Transverse colon (tissue), 4 donors: Measurements from ENCODE around the gene TOP1. TPM values are rescaled to one million over a fixed set of nuclear protein-coding genes. Genes with fewer than 3 reads are reported as not detected.

Experiments
- DNase-seq: peaks from one replicate; pipeline ENCODE4 v3.0.0-alpha.2; 2019
- H3K27ac ChIP-seq, 4 donors: fragments of 200-600 bp; sonication (generic); 2 replicates each; pipeline ENCODE4 v1.5.1; 2016 to 2018; ENCODE audit warnings: inconsistent platforms in 4 of 4
- H3K27me3 ChIP-seq: fragments of 200-600 bp; sonication (generic); 2 replicates; pipeline ENCODE4 v1.5.1; 2017; ENCODE audit warnings: inconsistent platforms
- H3K36me3 ChIP-seq, 4 donors: fragments of 200-600 bp; sonication (generic); 2 replicates each; pipeline ENCODE4 v1.5.1; 2017 to 2019; ENCODE audit warnings: inconsistent platforms in 4 of 4
- H3K4me1 ChIP-seq, 4 donors: fragments of 200-600 bp; sonication (generic); 2 replicates each; pipeline ENCODE4 v1.5.1; 2017 to 2020; ENCODE audit warnings: inconsistent platforms in 4 of 4
- H3K4me3 ChIP-seq, 4 donors: fragments of 200-600 bp; sonication (generic); 1 replicate in 1 of 4; 2 replicates in 3 of 4; pipeline versions ENCODE4 v1.5.1 to v1.6.1; 2017 to 2019; ENCODE audit warnings: inconsistent platforms in 4 of 4
- H3K9me3 ChIP-seq, 2 donors: fragments of 200-600 bp; sonication (generic); 2 replicates each; pipeline ENCODE4 v1.5.1; 2017 to 2019; ENCODE audit warnings: inconsistent platforms in 2 of 2
- CTCF ChIP-seq, 5 experiments: fragments of 200-600 bp in 3 of 5; fragments of 450-650 bp in 2 of 5; sonication (generic) in 3 of 5; IDR thresholded peaks; 1 replicate in 2 of 5; 2 replicates in 3 of 5; pipeline ENCODE4 v1.5.1; 2016 to 2017; ENCODE audit warnings: antibody characterized with exemption in 5 of 5, inconsistent platforms in 3 of 5, mild to moderate bottlenecking in 2 of 5, moderate library complexity in 1 of 5
- EP300 ChIP-seq: sonication (generic); formaldehyde crosslinking; IDR thresholded peaks from one replicate; pipeline ENCODE4 v1.6.1; 2017; ENCODE audit warnings: antibody characterized with exemption, low read depth
- POLR2A ChIP-seq: fragments of 450-650 bp; IDR thresholded peaks from one replicate; pipeline ENCODE4 v1.6.1; 2016; ENCODE audit warnings: antibody characterized with exemption, mild to moderate bottlenecking, moderate library complexity
- POLR2AphosphoS5 ChIP-seq, 3 donors: sonication (generic); formaldehyde crosslinking; IDR thresholded peaks; one replicate each; pipeline ENCODE4 v1.6.1; 2016; ENCODE audit warnings: antibody characterized with exemption in 3 of 3
- WGBS, 2 donors: methylation state at CpG; one replicate each; pipeline ENCODE4 v1.1.5; 2018; ENCODE audit warnings: low coverage in 1 of 2; 5-methylcytosine and 5-hydroxymethylcytosine counted together
- in situ Hi-C, 4 donors: fragments of 200-750 bp; cut with MboI; loops; one replicate each; pipeline versions ENCODE4 v1.15.0 to v1.15.1; 2017; ENCODE audit warnings: low sequenced_read_pairs in 3 of 4, low pct_ligation_motif_present in 1 of 4, low pct_unique_long_range_greater_than_20kb in 1 of 4
- intact Hi-C: fragments of 100-400 bp; cut with DNase I; formaldehyde crosslinking; loops from one replicate; pipeline ENCODE4 v1.15.1; 2023; ENCODE audit warnings: low total_unique reads
- total RNA-seq, 4 donors: library from RNA; depleted of rRNA; stranded (reverse); fragments of >200 nt; gene quantifications; one replicate each; pipeline ENCODE4 v1.1.0, GENCODE V29; 2016

The TOP1 gene
- total RNA-seq, 4 donors from 2014 or later, result 29.6 to 52.3 (median 36.9) TPM

GRCh38 chr20:41037179-41037578 lies 8.6 kb downstream of the TOP1 start:
- 67 to 69% methylated on average over 2 of the region's 2 CpGs for WGBS, 2 donors
- in situ Hi-C loops (no loop called here), intact Hi-C loops (no loop called here)
- TF ChIP-seq POLR2AphosphoS5 (IDR thresholded peaks at IDR 0.05) (no peak), CTCF (IDR thresholded peaks at IDR 0.05) (no peak), POLR2A (no peak)
- DNase-seq, result no peak
- H3K36me3 ChIP-seq, result no peaks in the 10 kb centered on the region
- H3K4me1 ChIP-seq, result peaks cover 9 to 54% (median 35%) of the 10 kb centered on the region in 4 donors
- no peaks in the 10 kb centered on the region for H3K27me3 ChIP-seq
- no peak overlapping the region for H3K4me3 ChIP-seq
- no peaks in the 10 kb centered on the region for H3K9me3 ChIP-seq
- no peak overlapping the region for H3K27ac ChIP-seq

- no peaks in the 10 kb centered on the region for H3K36me3 ChIP-seq
These were observed 9.7 kb downstream of the TOP1 start for GRCh38 chr20:41038149-41038877.

GRCh38 chr20:41038878-41039404 lies 10.3 kb downstream of the TOP1 start:
- H3K36me3 ChIP-seq, result no peaks in the 10 kb centered on the region
- intact Hi-C loops (no loop called here), in situ Hi-C loops (no loop called here)
- no peak for TF ChIP-seq CTCF (IDR thresholded peaks at IDR 0.05)
- no peak for TF ChIP-seq POLR2AphosphoS5 (IDR thresholded peaks at IDR 0.05)
- TF ChIP-seq POLR2A, result no peak
- TF ChIP-seq EP300, result no peak
- H3K9me3 ChIP-seq, result no peaks in the 10 kb centered on the region
- peak overlapping the region in 1 of 4 donors; percentile 17 for H3K27ac ChIP-seq
- WGBS, 2 donors, result 67 to 85% methylated on average over 7 of the region's 7 CpGs
- H3K4me3 ChIP-seq, result no peak overlapping the region
- H3K4me1 ChIP-seq, result peaks cover 3 to 40% (median 23%) of the 10 kb centered on the region in 4 donors
- H3K27me3 ChIP-seq, result no peaks in the 10 kb centered on the region
- no peak for DNase-seq

More at GRCh38 chr20:41038149-41038877, 9.7 kb downstream of the TOP1 start:
- TF ChIP-seq POLR2AphosphoS5 (IDR thresholded peaks at IDR 0.05) (no peak), EP300 (no peak), CTCF (IDR thresholded peaks at IDR 0.05) (no peak)
- 81 to 86% methylated on average over 3 to 4 of the region's 4 CpGs for WGBS, 2 donors
- H3K27ac ChIP-seq, result peak overlapping the region in 1 of 4 donors; percentile 17
- no peak overlapping the region for H3K4me3 ChIP-seq
- H3K9me3 ChIP-seq, result no peaks in the 10 kb centered on the region
- in situ Hi-C loops (no loop called here), intact Hi-C loops (no loop called here)
- H3K4me1 ChIP-seq, result peaks cover 7 to 45% (median 29%) of the 10 kb centered on the region in 4 donors
- no peaks in the 10 kb centered on the region for H3K27me3 ChIP-seq
- no peak for DNase-seq

- TF ChIP-seq EP300 (no peak), POLR2AphosphoS5 (IDR thresholded peaks at IDR 0.05) (no peak), CTCF (IDR thresholded peaks at IDR 0.05) (no peak), POLR2A (no peak)
- Histone ChIP-seq H3K36me3 (no peaks in the 10 kb centered on the region), H3K27me3 (no peaks in the 10 kb centered on the region), H3K4me3 (no peak overlapping the region), H3K9me3 (no peaks in the 10 kb centered on the region), H3K4me1 (peaks cover 0 to 41% (median 24%) of the 10 kb centered on the region in 4 donors), H3K27ac (no peak overlapping the region)
- intact Hi-C loops, result no loop called here
- no peak for DNase-seq
- 73% methylated on average over 1 of the region's 1 CpG; no CpG with 5 or more reads in 1 of the 2 donors for WGBS, 2 donors
- in situ Hi-C loops, result no loop called here
These were observed 12.2 kb downstream of the TOP1 start for GRCh38 chr20:41040855-41041254.
